GM10847 (cell line): Measurements from ENCODE around the gene ADGRB3.

ENCODE experiments used
- POLR2A ChIP-seq: IDR thresholded peaks from 2 replicates; pipeline ENCODE4 v1.6.1; 2011; ENCODE audit not compliant: insufficient read length; ENCODE audit errors: extremely low read depth

ADGRB3 gene

GRCh38 chr6:69383627-69384026 lies 748.5 kb downstream of the ADGRB3 start:
- no peak for TF ChIP-seq POLR2A

- TF ChIP-seq POLR2A: no peak
Observed at GRCh38 chr6:69386426-69386825, 751.3 kb downstream of the ADGRB3 start.

GRCh38 chr6:69390125-69390524 lies 755.0 kb downstream of the ADGRB3 start:
- no peak for TF ChIP-seq POLR2A

GRCh38 chr6:69391106-69391505 lies 756.0 kb downstream of the ADGRB3 start:
- no peak for TF ChIP-seq POLR2A

GRCh38 chr6:69392745-69393144 lies 757.7 kb downstream of the ADGRB3 start:
- TF ChIP-seq POLR2A: no peak

GRCh38 chr6:69398311-69398710 lies 763.2 kb downstream of the ADGRB3 start:
- no peak for TF ChIP-seq POLR2A

- no peak for TF ChIP-seq POLR2A
Observed at GRCh38 chr6:69398729-69399128, 763.6 kb downstream of the ADGRB3 start.

- TF ChIP-seq POLR2A: no peak
Observed at GRCh38 chr6:69408886-69409285, 773.8 kb downstream of the ADGRB3 start.

- TF ChIP-seq POLR2A: no peak
Observed at GRCh38 chr6:69416776-69417175, 781.7 kb downstream of the ADGRB3 start.

- no peak for TF ChIP-seq POLR2A
Observed at GRCh38 chr6:69421269-69421668, 786.2 kb downstream of the ADGRB3 start.

- no peak for TF ChIP-seq POLR2A
Observed at GRCh38 chr6:69422020-69422419, 786.9 kb downstream of the ADGRB3 start.

- TF ChIP-seq POLR2A: no peak
Observed at GRCh38 chr6:69422475-69422874, 787.4 kb downstream of the ADGRB3 start.

GRCh38 chr6:69423785-69424184 lies 788.7 kb downstream of the ADGRB3 start:
- TF ChIP-seq POLR2A: no peak

- no peak for TF ChIP-seq POLR2A
Observed at GRCh38 chr6:69424581-69424980, 789.5 kb downstream of the ADGRB3 start.

- TF ChIP-seq POLR2A: no peak
Observed at GRCh38 chr6:69427882-69428281, 792.8 kb downstream of the ADGRB3 start.

GRCh38 chr6:69438113-69438512 lies 803.0 kb downstream of the ADGRB3 start:
- no peak for TF ChIP-seq POLR2A
